Body of pancreas (tissue), 4 donors: Measurements from ENCODE around the gene CADM1.

Experiments used
- CTCF ChIP-seq, 7 experiments: fragments of 450-650 bp in 4 of 7; fragments of 200-600 bp in 3 of 7; sonication (generic) in 3 of 7; IDR thresholded peaks; one replicate each; pipeline ENCODE4 v1.5.1; 2016 to 2019; ENCODE audit warnings: antibody characterized with exemption in 7 of 7
- POLR2A ChIP-seq, 3 donors: fragments of 450-650 bp; IDR thresholded peaks; one replicate each; pipeline ENCODE4 v1.6.1; 2016; ENCODE audit warnings: antibody characterized with exemption in 3 of 3, mild to moderate bottlenecking in 2 of 3

- TF ChIP-seq CTCF (IDR thresholded peaks at IDR 0.05) (no peak), POLR2A (IDR thresholded peaks at IDR 0.05) (no peak)
These were observed 21.4 kb upstream of the CADM1 start for GRCh38 chr11:115525531-115526006.
